ENCODE results near the gene DVL2.

The DVL2 gene

GRCh38 chr17:7214300-7215135 lies 19.8 kb downstream of the DVL2 start (continued):
- no peak for TF ChIP-seq PRDM4 (tag by site-specific recombination; IDR thresholded peaks at IDR 0.05)
- TF ChIP-seq HOXA7 (CRISPR knock-in tag; IDR thresholded peaks at IDR 0.05; ENCODE audit: borderline replicate concordance) = no peak
- TF ChIP-seq ZNF600 (tag by site-specific recombination; IDR thresholded peaks at IDR 0.05) = peak; percentile 73; the same call in 1 of the 2 replicates
- TF ChIP-seq EGR2 (tag by site-specific recombination; IDR thresholded peaks at IDR 0.05; ENCODE audit: low read depth) = peak; percentile 95
- peak; percentile 94 for TF ChIP-seq PRDM10 (tag by site-specific recombination; IDR thresholded peaks at IDR 0.05)
- TF ChIP-seq YY1 (tag by site-specific recombination; IDR thresholded peaks at IDR 0.05) = no peak
- no peak for TF ChIP-seq ZNF549 (tag by site-specific recombination; IDR thresholded peaks at IDR 0.05)
- peak; percentile 97 for TF ChIP-seq ZBTB17 (tag by site-specific recombination; IDR thresholded peaks at IDR 0.05)
- TF ChIP-seq, protein P1, sequence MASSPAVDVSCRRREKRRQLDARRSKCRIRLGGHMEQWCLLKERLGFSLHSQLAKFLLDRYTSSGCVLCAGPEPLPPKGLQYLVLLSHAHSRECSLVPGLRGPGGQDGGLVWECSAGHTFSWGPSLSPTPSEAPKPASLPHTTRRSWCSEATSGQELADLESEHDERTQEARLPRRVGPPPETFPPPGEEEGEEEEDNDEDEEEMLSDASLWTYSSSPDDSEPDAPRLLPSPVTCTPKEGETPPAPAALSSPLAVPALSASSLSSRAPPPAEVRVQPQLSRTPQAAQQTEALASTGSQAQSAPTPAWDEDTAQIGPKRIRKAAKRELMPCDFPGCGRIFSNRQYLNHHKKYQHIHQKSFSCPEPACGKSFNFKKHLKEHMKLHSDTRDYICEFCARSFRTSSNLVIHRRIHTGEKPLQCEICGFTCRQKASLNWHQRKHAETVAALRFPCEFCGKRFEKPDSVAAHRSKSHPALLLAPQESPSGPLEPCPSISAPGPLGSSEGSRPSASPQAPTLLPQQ (tag by site-specific recombination; IDR thresholded peaks at IDR 0.05) = 0 out of 2 replicates have a peak, but pooled peaks have one; percentile 11
- no peak for TF ChIP-seq ZFP3 (tag by site-specific recombination; IDR thresholded peaks at IDR 0.05; ENCODE audit: low read depth)
- TF ChIP-seq KLF8 (tag by site-specific recombination; IDR thresholded peaks at IDR 0.05) = 0 out of 2 replicates have a peak, but pooled peaks have one; percentile 76
- no peak for TF ChIP-seq SALL2 (tag by site-specific recombination; IDR thresholded peaks at IDR 0.05; ENCODE audit: borderline replicate concordance)
- peak; percentile 58 for TF ChIP-seq OSR2 (tag by site-specific recombination; IDR thresholded peaks at IDR 0.05)
- TF ChIP-seq ZBTB49 (tag by site-specific recombination; IDR thresholded peaks at IDR 0.05; ENCODE audit: low read depth) = no peak
- no peak for TF ChIP-seq ZNF211 (tag by site-specific recombination; IDR thresholded peaks at IDR 0.05; ENCODE audit: low read depth)
- peak; percentile 97 for TF ChIP-seq GLIS2 (tag by site-specific recombination; IDR thresholded peaks at IDR 0.05)
- no peak for TF ChIP-seq ZSCAN16 (tag by site-specific recombination; IDR thresholded peaks at IDR 0.05)
- TF ChIP-seq SP7 (tag by site-specific recombination; IDR thresholded peaks at IDR 0.05) = peak; percentile 79
- TF ChIP-seq ZNF324 (tag by site-specific recombination; IDR thresholded peaks at IDR 0.05) = peak; percentile 54; the same call in 1 of the 2 replicates
- no peak for TF ChIP-seq ZNF555 (tag by site-specific recombination; conservative IDR thresholded peaks at IDR 0.05)
- no peak for TF ChIP-seq ZFP41 (tag by site-specific recombination; IDR thresholded peaks at IDR 0.05; ENCODE audit: borderline replicate concordance)
- TF ChIP-seq ZNF140 (tag by site-specific recombination; IDR thresholded peaks at IDR 0.05) = no peak
- no peak for TF ChIP-seq FEZF1 (tag by site-specific recombination; IDR thresholded peaks at IDR 0.05)
- no peak for TF ChIP-seq ZNF184 (tag by site-specific recombination; IDR thresholded peaks at IDR 0.05)
- no peak for TF ChIP-seq ZBTB44 (tag by site-specific recombination; IDR thresholded peaks at IDR 0.05)
- no peak; the same call in 1 of the 2 replicates for TF ChIP-seq ZSCAN23 (tag by site-specific recombination; IDR thresholded peaks at IDR 0.05)
- TF ChIP-seq SCRT1 (tag by site-specific recombination; IDR thresholded peaks at IDR 0.05; ENCODE audit: borderline replicate concordance) = no peak
- peak; percentile 93 for TF ChIP-seq MZF1 (tag by site-specific recombination; IDR thresholded peaks at IDR 0.05; ENCODE audit: borderline replicate concordance)

All from HEK293 (cell line).